ENCODE results near the gene DCBLD1. TPM values are rescaled to one million over a fixed set of nuclear protein-coding genes. Genes with fewer than 3 reads are reported as not detected.
A peak's percentile ranks its signal among the peaks of the same experiment; 100 is the strongest.

DCBLD1 gene
- total RNA-seq, 4 donors from 2014 or later, result 6.9 to 13.2 (median 10.0) TPM

DNA sequence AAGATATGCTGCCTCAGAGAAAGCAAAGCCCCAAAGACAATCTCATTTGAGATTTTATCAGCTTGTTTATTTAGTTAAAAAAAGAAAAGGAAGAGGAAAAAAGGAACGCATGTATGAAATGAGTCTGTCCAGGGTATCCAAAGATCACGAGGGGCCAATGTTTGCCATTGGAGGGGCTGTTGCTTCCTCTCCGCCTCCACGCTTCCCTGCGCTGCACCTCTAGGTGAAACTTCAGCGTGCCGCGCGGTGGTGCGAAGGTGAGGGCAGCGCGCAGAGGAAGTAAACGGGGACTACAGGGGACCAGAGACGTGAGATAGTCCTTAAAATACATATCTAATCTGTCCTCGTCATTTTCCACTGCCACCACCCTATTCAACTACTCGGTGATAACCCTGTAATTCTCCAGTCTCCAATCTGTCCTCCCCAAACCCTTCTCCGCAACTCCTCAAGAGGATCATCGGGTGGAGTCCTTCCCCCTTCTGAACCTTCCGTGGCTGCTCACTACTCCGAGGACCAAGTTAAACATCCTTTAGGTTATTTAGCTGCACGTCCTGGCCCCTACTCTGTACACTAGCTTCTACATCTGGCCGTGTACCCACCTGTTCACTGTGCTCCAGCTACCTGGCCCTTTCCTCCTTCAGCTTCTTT, 1.1 kb upstream of the DCBLD1 start:
- H3K4me3 ChIP-seq, result no peak overlapping the region

DNA sequence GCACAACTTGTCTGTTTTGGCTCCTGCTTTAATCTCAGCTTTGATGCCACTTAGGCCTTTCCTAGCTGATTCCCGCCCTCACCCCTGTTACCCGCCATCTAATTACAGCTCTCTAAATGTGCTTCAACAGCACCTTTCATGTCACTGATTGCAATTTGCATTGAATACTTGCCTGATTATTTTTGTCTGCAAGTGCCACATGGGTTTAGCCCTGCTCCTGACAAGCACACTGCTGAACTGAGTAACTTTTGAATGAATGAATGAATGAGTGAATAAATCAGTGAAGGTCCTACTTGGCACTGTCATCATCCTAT, 591 bp upstream of the DCBLD1 start:
- H3K4me1 ChIP-seq, result peaks cover 0 to 26% (median 7%) of the 10 kb centered on the region in 4 donors
- no peaks in the 10 kb centered on the region for H3K9me3 ChIP-seq
- H3K36me3 ChIP-seq, result no peaks in the 10 kb centered on the region
- H3K27me3 ChIP-seq, result no peaks in the 10 kb centered on the region
- WGBS, 2 donors, result 46 to 58% methylated on average over 2 of the region's 2 CpGs
- H3K4me3 ChIP-seq, result peak overlapping the region; percentile 42 to 84 (median 66)
- no peak for DNase-seq (ENCODE audit: low spot score in 2 of 2)
- H3K27ac ChIP-seq, result peak overlapping the region in 3 of 4 donors; percentile 83 to 90 (median 83)
- TF ChIP-seq EP300 (IDR thresholded peaks at IDR 0.05) (no peak), POLR2A (IDR thresholded peaks at IDR 0.05) (no peak)
- TF ChIP-seq, protein P1, sequence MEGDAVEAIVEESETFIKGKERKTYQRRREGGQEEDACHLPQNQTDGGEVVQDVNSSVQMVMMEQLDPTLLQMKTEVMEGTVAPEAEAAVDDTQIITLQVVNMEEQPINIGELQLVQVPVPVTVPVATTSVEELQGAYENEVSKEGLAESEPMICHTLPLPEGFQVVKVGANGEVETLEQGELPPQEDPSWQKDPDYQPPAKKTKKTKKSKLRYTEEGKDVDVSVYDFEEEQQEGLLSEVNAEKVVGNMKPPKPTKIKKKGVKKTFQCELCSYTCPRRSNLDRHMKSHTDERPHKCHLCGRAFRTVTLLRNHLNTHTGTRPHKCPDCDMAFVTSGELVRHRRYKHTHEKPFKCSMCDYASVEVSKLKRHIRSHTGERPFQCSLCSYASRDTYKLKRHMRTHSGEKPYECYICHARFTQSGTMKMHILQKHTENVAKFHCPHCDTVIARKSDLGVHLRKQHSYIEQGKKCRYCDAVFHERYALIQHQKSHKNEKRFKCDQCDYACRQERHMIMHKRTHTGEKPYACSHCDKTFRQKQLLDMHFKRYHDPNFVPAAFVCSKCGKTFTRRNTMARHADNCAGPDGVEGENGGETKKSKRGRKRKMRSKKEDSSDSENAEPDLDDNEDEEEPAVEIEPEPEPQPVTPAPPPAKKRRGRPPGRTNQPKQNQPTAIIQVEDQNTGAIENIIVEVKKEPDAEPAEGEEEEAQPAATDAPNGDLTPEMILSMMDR (IDR thresholded peaks at IDR 0.05), result no peak

More for the DNA sequence above, 1.1 kb upstream of the DCBLD1 start:
- Histone ChIP-seq H3K9me3 (no peaks in the 10 kb centered on the region), H3K36me3 (no peaks in the 10 kb centered on the region), H3K27me3 (no peaks in the 10 kb centered on the region), H3K27ac (peak overlapping the region in 3 of 4 donors; percentile 83 to 90 (median 83)), H3K4me1 (peaks cover 0 to 26% (median 7%) of the 10 kb centered on the region in 4 donors)
- 35 to 43% methylated on average over 22 of the region's 22 CpGs for WGBS, 2 donors
- no peak for DNase-seq (ENCODE audit: low spot score in 2 of 2)
- TF ChIP-seq EP300 (IDR thresholded peaks at IDR 0.05) (no peak), POLR2A (IDR thresholded peaks at IDR 0.05) (no peak)
- TF ChIP-seq, protein P1 (IDR thresholded peaks at IDR 0.05), result no peak

DNA sequence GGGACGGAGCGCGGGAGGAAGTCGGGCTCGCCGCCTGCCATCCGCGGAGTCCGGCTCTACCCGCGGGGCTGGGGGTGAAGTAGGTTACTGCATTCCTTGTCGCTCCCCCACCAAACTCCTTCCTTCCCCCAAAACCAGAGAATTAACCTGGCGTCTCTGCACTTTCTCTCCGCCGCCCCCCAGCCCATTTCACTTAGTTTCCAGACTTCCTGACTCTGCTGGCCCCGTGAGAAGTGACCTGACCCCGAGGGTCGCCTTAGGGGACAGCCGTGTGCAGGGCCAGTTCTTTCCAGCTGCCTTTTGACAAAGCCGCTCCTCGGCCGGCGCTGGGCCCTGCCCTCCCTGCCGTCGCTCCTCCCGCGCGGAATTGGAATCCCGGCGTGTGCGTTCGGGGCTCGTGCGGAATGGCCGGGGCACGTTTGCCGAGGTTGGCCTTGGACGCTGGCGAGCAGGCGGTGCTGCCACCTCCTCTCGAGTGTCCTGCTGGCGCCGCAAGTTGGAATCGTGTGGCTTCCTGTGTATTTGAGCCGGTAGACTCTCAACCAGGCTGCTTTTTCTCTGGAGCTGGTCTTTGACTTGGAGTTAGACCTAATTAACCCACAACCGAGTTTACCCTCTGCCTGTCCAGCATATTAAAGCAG, 650 bp downstream of the DCBLD1 start:
- peaks cover 0 to 26% (median 7%) of the 10 kb centered on the region in 4 donors for H3K4me1 ChIP-seq
- H3K27ac ChIP-seq, result peak overlapping the region; percentile 63 to 90 (median 83)
- no peaks in the 10 kb centered on the region for H3K36me3 ChIP-seq
- TF ChIP-seq, protein P1 (IDR thresholded peaks at IDR 0.05), result no peak
- peak in 1 of 2 donors; percentile 52 for TF ChIP-seq EP300 (IDR thresholded peaks at IDR 0.05)
- TF ChIP-seq POLR2A (IDR thresholded peaks at IDR 0.05), result no peak
- no peaks in the 10 kb centered on the region for H3K9me3 ChIP-seq
- no peak for DNase-seq (ENCODE audit: low spot score in 2 of 2)
- peak overlapping the region; percentile 62 to 84 (median 74) for H3K4me3 ChIP-seq
- H3K27me3 ChIP-seq, result no peaks in the 10 kb centered on the region
- WGBS, 2 donors, result 0% methylated on average over 41 to 43 of the region's 46 CpGs

DNA sequence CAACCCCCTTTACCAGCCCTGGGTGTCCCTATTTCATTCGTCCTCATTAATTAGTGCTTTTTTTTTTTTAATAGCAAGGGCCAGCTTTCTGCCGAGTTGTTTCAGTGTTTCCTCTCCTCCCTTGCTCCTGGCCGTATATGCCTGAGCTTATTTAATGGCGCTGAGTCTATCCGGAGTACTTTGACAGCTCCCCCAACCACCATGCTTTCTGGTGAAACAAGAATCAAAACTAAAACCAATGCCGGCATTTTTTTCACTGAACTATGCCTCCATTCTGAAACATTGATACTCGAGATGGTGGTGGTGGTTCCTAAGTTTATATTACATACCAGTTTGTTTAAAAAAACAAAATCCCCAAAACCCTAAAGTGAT, 1.2 kb downstream of the DCBLD1 start:
- H3K27me3 ChIP-seq, result no peaks in the 10 kb centered on the region
- H3K4me3 ChIP-seq, result peak overlapping the region; percentile 62 to 84 (median 74)
- H3K9me3 ChIP-seq, result no peaks in the 10 kb centered on the region
- peaks cover 0 to 26% (median 7%) of the 10 kb centered on the region in 4 donors for H3K4me1 ChIP-seq
- H3K27ac ChIP-seq, result peak overlapping the region; percentile 63 to 90 (median 83)
- 1 to 2% methylated on average over 7 of the region's 7 CpGs for WGBS, 2 donors
- DNase-seq (ENCODE audit: low spot score in 2 of 2), result no peak
- H3K36me3 ChIP-seq, result no peaks in the 10 kb centered on the region
- TF ChIP-seq, protein P1 (IDR thresholded peaks at IDR 0.05), result no peak
- TF ChIP-seq POLR2A (IDR thresholded peaks at IDR 0.05) (no peak), EP300 (IDR thresholded peaks at IDR 0.05) (no peak)

DNA sequence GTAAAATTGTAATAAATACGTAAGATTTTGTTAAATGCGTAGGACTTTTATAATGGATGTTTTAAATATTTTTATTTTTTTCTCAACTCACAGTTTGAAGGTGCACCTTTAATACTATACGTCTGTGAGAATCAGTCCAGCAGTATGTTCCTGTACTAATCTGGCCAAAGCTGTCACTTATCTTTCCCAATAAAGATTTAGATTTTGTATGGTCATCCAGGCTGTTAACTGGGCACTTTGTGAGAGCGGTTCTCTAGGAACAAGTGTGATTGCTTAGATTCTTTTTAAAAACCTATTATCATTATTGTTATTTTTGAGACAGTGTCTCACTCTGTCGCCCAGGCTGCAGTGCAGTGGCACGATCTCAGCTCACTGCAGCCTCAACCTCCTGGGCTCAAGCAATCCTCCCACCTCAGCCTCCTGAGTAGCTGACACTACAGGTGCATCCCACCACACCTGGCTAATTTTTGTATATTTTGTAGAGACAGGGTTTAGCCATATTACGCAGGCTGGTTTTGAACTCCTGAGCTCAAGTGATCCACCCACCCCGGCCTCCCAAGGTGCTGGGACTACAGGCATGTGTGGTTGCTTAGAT, 1.7 kb downstream of the DCBLD1 start:
- 81 to 82% methylated on average over 8 of the region's 8 CpGs for WGBS, 2 donors
- Histone ChIP-seq H3K36me3 (no peaks in the 10 kb centered on the region), H3K27me3 (no peaks in the 10 kb centered on the region), H3K4me1 (peaks cover 0 to 26% (median 7%) of the 10 kb centered on the region in 4 donors), H3K9me3 (no peaks in the 10 kb centered on the region), H3K4me3 (peak overlapping the region in 2 of 4 donors; percentile 70 to 84), H3K27ac (peak overlapping the region in 3 of 4 donors; percentile 83 to 90 (median 83))
- no peak for DNase-seq (ENCODE audit: low spot score in 2 of 2)
- TF ChIP-seq, protein P1 (IDR thresholded peaks at IDR 0.05), result no peak
- TF ChIP-seq EP300 (IDR thresholded peaks at IDR 0.05) (no peak), POLR2A (IDR thresholded peaks at IDR 0.05) (no peak)

Measured in tibial nerve (tissue), 4 donors.